MV-4-11 (cell line): ENCODE data around the gene KCNT1.

Experiments used
- DNase-seq: peaks from one replicate; lab custom pipeline; 2025; lab: John Stamatoyannopoulos, UW

The KCNT1 gene

DNA sequence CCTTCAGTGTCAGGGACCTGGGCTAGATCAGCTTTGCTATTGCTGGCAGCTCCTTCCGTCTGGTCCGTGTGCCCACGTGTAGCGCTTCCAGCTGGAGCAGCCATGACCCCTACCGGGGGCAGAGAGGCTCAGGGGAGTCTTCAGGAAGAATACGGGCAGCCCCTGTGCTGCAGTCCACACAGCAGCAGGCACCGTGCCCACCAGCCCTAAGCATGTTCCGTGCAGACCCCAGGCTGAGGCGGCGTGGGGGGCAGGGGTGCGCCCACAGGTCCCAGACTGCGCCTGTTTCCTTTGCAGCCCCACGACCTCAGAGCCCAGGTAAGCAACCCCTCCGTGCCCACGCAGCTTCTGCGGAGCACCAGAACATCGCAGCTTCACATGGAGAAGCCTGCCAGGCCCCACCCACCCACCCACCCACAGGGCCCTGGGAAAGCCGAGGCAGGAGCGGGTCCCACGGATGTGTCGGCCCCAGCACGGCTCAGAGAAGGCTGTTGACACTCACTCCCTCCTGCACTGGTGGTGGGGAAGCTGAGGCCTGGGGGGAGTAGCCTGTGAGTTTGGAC lies 83.1 kb downstream of the KCNT1 start:
- DNase-seq = no peak

DNA sequence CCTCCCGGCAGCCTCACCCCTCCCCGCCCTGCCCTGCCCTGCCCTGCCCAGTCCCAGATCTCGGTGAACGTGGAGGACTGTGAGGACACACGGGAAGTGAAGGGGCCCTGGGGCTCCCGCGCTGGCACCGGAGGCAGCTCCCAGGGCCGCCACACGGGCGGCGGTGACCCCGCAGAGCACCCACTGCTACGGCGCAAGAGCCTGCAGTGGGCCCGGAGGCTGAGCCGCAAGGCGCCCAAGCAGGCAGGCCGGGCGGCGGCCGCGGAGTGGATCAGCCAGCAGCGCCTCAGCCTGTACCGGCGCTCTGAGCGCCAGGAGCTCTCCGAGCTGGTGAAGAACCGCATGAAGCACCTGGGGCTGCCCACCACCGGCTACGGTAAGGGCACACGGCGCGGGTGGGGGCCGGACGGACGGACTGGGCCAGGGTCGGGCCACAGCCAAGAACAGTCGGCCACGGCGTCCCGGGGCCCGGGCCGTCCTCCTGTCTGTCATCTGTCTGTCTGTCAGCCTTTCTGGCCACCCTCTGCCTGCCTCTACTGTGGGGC lies 84.2 kb downstream of the KCNT1 start:
- DNase-seq = no peak

DNA sequence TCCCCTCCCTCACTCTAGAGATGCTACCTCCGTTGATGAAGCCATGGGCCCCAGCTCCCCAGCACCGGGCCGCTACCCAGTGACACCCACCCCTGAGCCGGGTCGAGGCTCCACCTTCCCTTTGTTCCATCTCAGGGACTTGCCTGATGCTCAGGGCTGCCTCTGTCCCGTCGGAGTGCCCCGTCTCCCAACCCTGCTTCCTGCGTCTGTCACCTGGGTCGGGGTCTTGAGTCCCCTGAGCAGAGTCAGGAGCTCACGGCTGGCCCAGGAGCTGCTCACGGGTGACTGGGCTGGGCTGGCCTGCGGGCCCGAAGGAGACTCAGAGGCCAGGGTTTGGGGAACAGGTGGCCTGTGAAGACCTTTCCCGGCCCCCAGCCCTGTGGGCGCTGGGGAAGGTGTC lies 85.3 kb downstream of the KCNT1 start:
- DNase-seq = no peak

DNA sequence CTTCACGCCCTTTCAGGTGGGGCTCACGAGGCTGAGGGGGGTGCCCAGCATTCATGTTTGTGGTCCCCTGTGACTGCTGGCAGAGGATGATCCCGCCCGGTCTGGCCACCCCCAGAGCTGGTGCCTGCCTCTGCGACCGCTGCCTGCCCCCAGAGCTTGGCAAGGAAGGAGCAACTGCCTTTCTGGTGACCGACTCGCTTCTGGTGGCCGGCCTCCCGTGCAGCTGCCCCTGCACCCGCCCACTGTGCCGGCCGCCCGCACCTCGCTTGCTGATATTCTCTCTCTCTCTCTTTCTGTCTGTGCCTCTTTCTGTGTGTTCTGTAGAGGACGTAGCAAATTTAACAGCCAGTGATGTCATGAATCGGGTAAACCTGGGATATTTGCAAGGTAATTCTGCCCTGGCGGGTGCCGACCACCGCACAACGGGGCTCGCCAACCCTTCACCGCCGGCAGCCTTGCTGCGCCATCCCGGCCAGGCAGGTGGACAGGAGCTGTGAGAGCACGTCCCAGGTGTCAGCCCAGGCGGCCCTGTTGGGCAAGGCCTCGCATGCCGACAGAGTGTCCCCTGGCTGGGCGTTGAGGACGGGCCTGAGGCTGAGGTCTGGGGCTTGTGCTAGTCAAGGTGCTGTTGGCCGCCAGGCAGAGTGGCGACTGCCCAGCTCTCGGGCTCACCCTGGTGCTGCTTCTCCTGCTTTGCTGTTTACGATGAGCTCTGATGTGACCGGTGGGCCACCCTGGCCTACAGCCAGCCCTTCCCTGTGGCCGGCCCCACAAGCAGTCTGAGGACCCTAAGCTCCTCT lies 86.0 kb downstream of the KCNT1 start:
- DNase-seq = no peak

DNA sequence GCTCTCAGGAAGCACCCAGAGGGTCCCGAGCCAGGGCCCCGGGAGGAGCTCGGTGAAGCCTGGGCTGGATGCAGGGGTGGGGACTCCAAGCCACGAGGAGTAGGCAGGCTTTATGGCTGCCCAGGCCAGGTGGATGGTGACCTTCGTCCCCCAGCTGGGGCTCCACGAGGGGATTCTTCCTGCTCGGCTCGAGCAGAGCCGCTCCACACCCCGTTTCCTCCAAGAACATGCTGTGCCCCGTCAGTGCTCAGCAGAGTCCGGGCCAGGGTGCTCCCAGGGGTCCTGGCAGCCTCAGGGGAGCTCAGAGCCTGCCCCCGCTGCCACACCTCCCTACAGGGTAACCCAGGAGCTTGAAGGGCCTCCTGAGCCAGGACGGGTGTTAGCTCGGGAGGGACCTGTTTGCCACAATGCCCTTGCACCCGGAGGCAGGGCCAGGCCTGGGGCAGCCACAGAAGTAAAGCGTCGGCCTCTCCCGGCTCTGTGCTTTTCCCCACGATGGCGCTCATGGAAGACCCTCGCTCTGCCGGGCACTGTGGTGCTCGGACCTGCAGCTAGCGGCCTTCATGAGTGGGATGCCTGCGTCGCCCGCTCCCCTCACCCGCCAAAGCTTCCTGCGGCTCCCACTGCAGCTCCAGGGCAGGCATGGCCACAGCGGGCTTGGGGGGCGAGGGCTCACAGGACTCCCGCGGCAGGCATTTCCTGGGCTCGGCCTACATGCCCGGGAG lies 86.8 kb downstream of the KCNT1 start:
- no peak for DNase-seq

DNA sequence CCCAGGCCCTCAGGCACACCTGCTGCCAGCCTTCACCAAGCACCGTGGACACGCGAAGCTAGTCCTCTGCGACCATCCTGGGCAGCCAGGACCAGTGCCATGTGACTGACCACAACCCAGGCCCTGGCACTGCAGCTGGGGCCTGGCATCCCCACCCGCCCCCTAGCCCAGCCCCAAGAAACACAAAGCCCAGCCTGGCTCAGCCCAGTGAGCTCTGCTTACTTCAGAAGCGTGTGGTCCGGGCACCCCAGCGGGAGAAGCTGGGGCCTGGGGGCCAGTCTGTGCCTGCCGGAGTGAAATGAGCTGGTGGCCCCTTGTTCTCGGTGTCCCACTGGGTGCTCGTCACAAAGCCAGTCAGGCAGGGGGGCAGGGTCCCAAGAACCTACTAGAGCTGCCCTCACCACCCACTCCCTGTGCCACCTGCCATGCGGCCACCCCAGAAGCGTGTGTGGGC lies 87.9 kb downstream of the KCNT1 start:
- DNase-seq = no peak

DNA sequence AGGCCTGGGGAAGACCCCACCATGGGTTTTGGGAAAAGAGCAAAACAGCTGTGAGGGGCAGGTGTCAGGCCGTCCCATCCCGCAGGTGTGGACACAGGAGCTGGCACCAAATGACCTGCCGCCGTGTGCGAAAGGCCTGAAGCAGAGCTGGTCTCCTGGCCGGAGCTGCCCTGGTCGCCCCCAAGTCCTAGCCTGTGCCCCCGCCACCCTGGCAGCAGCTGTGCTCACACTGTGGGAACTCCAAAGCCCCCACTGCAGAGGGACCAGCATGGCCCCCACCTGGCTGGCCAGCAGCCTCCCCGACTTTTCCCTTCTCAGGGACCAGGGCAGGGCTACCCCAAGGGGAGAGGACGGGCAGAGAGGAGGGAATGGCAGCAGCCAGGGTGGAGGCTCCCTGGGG lies 88.4 kb downstream of the KCNT1 start:
- DNase-seq = no peak

DNA sequence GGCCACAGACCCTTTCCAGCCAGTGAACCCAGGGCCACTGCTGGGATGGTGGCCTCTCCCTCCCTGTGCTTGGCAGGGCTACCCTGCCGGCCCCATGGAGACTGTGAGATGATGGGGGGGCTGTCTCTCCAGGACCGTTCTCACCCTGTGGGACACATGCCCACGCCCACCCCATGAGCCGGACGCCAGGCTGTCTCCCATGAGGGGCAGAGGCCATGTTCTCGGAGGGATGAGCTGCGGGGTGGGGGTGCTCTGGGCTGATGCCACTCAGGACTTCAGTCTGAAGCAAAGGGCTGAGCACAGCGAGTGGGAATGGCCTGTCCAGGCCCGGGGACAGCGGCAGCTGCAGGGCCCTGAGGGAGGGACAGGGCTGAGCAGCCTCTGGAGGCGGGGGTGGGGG lies 88.9 kb downstream of the KCNT1 start:
- DNase-seq = no peak

DNA sequence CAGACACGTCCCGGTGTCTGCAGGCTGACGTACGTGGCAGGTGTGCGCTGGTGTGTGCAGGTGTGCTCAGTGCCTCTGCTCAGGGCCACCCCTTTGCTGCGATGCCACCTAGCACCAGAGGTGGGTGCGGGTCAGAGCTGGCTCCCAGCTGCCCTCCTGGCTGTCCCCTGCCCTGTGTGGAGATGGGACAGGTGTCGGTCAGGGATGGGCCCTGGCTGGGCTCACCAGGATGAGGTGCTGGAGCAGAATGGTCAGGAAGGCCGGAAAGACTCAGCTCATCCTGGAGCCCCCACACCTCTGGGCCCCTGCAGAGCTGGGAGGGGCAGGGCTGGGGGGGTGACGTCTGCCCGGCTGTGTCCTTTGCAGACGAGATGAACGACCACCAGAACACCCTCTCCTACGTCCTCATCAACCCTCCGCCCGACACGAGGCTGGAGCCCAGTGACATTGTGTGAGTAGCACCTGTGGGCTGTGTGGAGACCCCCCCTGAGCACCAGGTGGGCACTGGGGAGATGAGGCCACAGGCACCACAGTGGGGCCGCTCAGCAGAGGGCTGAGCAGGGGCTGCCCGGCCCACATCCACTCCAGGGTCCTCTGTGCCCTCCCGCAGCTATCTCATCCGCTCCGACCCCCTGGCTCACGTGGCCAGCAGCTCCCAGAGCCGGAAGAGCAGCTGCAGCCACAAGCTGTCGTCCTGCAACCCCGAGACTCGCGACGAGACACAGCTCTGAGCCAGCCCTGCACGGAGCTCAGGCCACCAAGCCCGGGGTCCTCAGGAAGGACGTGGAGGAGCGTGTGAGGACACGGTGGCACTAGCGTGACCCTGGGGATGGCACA lies 89.7 kb downstream of the KCNT1 start:
- no peak for DNase-seq

DNA sequence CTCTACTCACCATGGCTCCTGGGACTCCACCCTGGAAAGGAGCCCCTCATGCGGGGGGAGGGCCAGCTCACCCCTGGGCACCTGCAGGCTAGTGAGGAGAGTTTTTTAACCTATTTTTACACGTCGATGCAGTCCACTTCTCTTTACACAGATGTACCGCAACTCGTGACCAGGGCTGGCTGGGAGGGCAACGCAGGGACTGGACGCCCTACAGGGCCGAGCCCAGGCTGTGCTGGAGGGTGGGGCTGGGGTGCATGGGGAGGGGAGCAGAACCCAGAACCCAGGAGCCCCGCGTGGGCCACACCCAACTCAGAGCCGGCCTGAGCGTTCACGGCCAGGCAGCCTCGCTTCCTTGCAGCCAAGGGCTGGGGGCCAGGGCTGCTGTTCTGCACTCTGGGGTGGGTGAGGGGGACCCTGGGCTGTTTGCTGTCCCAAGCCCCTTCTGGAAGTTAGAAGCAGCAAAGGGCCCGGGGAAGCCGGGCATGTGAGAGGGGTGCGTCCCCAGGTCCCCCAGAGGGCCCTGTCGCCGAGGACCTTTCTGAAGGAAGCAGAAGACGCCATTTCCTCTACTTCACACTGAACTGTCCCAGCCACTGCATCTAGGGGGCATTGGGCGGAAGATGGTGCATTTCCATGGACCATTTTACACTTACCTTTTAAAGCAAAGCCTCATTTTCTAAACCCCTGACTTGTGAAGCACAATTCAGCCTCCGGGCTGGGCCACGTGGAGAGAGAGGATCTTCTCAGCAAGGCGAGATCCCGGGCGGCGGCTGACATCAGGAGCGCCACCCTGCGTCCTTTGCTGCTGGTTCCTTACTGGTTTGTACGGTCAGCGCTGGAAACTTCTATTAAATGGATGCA lies 90.5 kb downstream of the KCNT1 start:
- no peak for DNase-seq

DNA sequence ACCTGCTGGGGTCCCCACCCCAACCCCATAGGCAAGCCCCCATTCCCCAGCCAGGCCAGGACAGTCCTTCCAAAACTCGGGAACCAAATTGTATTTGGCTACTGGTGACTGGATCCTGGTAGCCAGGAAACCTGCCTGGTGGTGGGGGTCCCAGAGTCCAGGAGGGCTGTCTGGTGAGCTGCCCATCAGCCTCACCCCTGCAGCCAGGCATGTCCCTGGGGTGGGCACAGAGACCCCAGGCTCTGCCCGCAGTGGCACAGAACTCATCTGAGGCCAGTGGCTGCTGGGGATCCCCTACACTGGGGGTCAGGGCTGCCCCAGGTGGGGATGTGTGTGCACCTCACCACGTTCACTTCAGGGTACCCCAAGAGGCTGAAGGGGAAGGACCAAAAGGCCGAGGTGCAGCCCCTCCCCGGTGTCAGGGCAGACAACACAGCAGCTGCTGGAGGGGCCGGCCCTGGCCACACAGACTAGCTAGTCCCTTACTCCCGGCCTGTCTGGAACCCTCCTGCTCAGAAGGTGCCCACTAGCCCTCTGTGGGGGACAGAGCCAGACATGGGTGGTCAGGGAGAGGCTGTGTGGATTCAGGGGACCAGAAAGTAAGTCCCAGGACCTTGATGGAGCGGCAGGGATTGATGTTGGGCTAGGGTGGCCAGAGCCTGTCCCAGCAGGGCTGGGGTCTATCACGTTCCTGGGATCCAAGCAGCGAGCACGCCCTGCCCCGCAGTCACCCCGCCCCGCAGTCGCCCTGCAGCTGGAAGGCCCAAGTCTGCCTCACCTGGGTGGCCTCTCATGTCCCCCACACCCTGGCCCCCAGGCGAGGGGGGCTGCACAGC lies 91.5 kb downstream of the KCNT1 start:
- no peak for DNase-seq

DNA sequence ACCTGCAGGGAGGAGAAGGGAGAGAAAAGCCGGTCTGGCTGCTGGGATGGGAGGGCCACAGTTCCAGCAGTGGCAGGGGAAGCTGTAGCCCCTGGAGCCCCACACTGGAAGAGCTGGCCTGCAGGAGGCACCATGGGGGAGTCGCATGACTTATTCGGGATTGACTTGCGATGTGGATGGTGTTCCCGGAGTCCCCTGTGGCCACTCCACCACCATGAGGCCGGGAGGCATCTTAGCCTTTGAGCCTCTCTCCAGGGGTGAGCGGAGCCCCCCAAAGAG lies 92.0 kb downstream of the KCNT1 start:
- DNase-seq = no peak

DNA sequence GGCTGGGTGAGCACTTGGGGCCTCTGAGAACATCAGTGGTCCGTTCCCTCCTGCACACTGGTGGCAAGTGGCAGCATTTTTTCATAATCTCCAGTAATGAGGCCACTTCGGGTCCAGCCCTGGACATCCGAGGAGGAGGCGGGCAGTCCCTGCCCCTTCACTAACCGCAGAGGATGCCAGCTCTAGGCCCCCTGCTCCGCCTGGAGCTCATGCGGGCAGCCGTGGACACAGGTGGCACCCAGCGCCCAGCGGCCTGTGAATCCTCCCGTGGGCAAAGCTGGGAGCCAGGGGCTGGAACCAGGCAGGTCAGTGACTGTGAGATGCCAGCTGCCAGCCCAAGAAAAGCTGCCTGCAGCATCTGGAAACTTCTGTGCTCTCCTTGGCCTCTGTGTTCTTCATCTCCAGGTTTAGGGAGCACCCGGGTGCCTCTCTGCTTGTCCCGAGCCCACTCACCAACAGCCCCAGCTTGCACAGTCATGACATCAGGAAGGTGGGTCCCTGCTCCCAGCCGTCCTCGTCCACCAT lies 92.4 kb downstream of the KCNT1 start:
- no peak for DNase-seq

DNA sequence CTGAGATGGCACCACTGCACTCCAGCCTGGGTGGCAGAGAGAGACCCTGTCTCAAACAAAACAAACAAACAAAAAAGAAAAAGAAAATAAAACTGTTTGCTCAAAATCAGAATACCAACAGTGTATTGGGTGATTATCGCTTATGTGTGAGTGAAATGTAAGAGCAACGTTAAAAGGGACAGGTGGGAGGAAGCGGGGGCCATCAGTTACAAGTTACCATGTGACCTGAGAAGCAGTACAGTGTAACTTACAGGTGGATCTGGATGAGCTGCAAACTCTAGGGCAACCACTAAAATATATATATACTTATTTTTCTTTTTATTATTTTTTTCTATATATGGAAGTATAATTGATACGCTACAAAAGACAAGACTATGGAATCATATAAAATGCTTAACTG lies 93.4 kb downstream of the KCNT1 start:
- no peak for DNase-seq

DNA sequence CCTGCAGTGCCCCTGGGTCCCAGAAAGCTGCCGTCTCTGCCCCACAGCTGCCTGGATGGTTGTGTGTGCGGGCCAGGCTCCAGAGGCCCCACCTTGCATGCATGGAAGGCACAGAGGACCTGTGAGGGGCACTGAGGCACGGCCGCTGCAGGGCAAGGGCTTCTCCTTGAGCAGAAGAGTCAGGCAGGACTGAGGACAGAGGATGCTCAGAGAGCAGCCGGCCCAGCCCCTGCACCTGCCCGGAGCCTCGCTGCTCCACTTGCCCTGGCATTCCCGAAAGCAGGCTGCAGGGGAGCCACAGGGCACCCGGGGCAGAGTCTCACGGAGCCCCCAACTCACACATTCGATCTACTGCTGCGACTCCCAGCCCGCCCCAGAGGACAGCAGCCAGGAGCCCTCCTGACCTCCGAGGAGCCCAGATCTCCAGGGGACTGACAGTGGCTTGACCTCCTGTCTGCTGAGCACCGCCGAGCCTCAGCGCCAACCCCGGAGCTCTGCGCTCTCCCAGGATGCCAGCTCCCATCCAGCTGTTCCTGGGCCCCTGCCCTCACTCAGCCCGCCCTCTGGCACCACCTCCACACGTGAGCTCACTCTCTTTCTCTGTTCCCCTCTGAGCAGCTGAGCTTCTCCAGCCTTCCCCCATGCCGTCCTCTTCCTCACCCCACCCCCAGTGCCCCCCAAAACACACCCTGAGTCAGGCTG lies 95.0 kb downstream of the KCNT1 start:
- DNase-seq = no peak

DNA sequence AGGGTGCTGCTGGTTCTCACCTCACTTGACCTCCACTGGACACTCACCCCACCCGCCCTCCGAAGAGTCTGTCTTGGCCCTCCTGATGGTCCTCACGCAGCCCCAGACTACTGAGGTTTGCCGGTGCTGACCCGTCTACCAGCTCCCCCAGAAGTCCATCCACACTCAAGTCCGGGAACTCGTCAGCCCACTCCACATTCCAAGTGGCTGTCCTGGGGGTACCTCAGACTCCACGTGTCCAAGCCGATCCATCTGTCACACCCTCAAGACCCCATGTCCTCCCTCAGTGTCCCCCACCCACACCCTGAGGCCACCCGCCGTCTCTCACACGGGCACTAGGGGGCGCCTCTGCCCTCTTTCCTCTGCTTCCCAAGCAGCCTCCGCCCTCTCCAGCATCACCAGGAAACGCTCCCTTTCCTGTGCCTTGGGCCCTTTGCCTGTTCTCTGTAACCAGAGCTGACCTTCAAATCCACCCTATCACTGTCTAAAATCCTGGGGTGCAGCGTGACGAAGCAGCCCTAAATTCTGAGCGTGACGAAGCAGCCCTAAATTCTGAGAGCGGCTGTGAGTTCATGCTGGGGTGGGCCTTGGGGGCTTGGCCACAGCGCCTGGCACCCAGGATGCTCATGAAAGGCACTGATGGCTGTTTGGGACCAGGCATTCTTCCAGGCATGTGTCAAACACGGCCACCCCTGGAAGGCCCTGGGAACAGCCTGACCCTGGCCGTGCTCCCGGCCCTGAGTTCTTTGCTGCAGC lies 95.7 kb downstream of the KCNT1 start:
- DNase-seq = no peak

DNA sequence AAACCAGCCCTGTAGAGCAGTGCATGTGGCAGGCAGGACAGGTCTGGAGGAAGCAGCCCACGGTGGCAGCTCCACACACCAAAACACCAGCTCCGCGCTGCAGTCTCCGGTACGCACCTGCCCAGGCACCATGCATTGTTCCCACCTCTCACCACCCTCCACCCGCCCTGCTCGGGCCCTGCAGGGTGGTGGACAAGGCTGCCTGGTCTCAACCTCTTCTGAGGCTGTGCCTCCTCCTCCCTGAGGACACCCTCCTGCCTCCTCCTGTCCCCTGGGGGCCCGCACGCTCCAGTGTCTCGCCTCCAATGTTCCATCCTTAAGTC lies 96.2 kb downstream of the KCNT1 start:
- DNase-seq = no peak

DNA sequence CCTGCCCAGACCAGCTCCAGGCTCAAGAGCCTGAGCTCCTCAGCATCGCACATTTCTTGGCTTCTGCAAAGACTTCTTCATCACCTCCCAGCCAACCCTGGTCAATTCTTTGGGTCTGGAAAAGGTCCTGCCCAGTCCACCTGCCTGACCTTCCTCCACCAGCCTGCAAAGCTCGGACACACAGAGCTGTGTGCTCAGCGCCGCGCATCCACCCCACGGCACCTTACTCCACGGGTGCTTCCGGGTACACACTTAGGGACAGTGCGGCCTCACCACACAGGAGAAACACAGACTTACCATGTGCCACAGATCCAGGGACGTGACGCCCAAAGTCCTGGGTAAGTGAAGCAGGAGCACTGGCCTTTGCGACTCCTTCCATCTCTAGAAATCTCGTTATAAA lies 97.3 kb downstream of the KCNT1 start:
- no peak for DNase-seq

DNA sequence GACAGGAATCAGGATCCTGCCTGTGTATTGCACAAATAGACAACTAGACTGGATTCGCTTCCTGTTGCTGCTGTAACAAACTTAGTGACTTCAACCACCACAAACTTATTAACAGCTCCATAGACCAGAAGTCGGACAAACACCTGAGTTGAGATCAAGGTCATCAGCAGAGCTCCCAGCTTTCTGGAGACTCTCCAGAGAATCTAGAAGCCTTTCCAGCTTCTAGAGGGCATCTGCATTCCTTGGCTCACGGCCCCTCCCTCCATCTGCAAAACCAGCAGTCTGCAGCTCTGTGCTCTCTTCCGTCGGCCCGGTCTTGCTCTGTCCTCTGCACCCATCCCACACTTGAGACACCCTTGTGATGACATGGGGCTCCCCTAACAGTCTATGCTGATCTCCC lies 99.1 kb downstream of the KCNT1 start:
- peak; percentile 85 for DNase-seq
